Upper lobe of right lung (tissue), 1 donor: ENCODE measurements around the gene RAD51B. TPM values are rescaled to one million over a fixed set of nuclear protein-coding genes. Genes with fewer than 3 reads are reported as not detected.

Experiments used
- ATAC-seq: fragments of 200-7000 bp; cut with Tn5 transposase; one replicate; pipeline ENCODE4 v1.9.1; 2020; ENCODE audit warnings: mild to moderate bottlenecking, moderate library complexity
- DNase-seq: peaks from one replicate; pipeline ENCODE4 v3.0.0-alpha.2; 2020
- H3K27ac ChIP-seq: fragments of 200-600 bp; one replicate; pipeline ENCODE4 v1.8.0; 2022
- H3K27me3 ChIP-seq: fragments of 200-600 bp; one replicate; pipeline ENCODE4 v1.8.0; 2022; ENCODE audit warnings: mild to moderate bottlenecking
- H3K36me3 ChIP-seq: fragments of 200-600 bp; one replicate; pipeline ENCODE4 v1.8.0; 2022
- H3K4me1 ChIP-seq: fragments of 200-600 bp; one replicate; pipeline ENCODE4 v1.8.0; 2022
- H3K4me3 ChIP-seq: fragments of 200-600 bp; one replicate; pipeline ENCODE4 v1.8.0; 2022; ENCODE audit warnings: mild to moderate bottlenecking
- H3K9me3 ChIP-seq: fragments of 200-600 bp; one replicate; pipeline ENCODE4 v1.8.0; 2022
- CTCF ChIP-seq: fragments of 200-600 bp; IDR thresholded peaks from one replicate; pipeline ENCODE4 v1.8.0; 2022; ENCODE audit warnings: antibody characterized with exemption
- intact Hi-C: fragments of 100-400 bp; cut with DNase I; formaldehyde crosslinking; loops from one replicate; pipeline ENCODE4 v1.11.0; 2022
- total RNA-seq: library from RNA; stranded (reverse); fragmentation: NEBNext Ultra II Directional; extraction: Animal tissue kit (Norgen Biotek cat#: 25700); gene quantifications from one replicate; pipeline ENCODE4 v1.2.1, GENCODE V29; 2021
- donor health status: DM: no; HTN: yes; CAD: no; lungs with severe emphysema.

RAD51B gene
- total RNA-seq, 1 donor from 2014 or later, result 11.5 TPM

- no peaks in the 10 kb centered on the region for H3K36me3 ChIP-seq
- no peak for TF ChIP-seq CTCF
- H3K4me1 ChIP-seq, result peaks cover 15% of the 10 kb centered on the region
- ATAC-seq (no peak), DNase-seq (no peak)
- intact Hi-C loops, result no loop called here
- H3K27me3 ChIP-seq, result no peaks in the 10 kb centered on the region
- no peak overlapping the region for H3K4me3 ChIP-seq
- H3K27ac ChIP-seq, result no peak overlapping the region
- H3K9me3 ChIP-seq, result no peaks in the 10 kb centered on the region
Measured at GRCh38 chr14:68674538-68675232, 855.1 kb downstream of the RAD51B start.

GRCh38 chr14:68675233-68675577 is 855.6 kb downstream of the RAD51B start:
- no peak for TF ChIP-seq CTCF
- no peak for DNase-seq
- no peaks in the 10 kb centered on the region for H3K9me3 ChIP-seq
- no peak overlapping the region for H3K27ac ChIP-seq
- no peak for ATAC-seq
- intact Hi-C loops, result no loop called here
- H3K4me1 ChIP-seq, result peaks cover 10% of the 10 kb centered on the region
- H3K4me3 ChIP-seq, result no peak overlapping the region
- no peaks in the 10 kb centered on the region for H3K27me3 ChIP-seq
- no peaks in the 10 kb centered on the region for H3K36me3 ChIP-seq

GRCh38 chr14:68676511-68676943 is 856.9 kb downstream of the RAD51B start:
- no peak for TF ChIP-seq CTCF
- Histone ChIP-seq H3K9me3 (no peaks in the 10 kb centered on the region), H3K27me3 (no peaks in the 10 kb centered on the region), H3K27ac (no peak overlapping the region), H3K4me3 (no peak overlapping the region), H3K4me1 (peaks cover 18% of the 10 kb centered on the region), H3K36me3 (no peaks in the 10 kb centered on the region)
- intact Hi-C loops, result no loop called here
- DNase-seq, result peak; percentile 40
- ATAC-seq, result no peak

GRCh38 chr14:68677476-68677875 is 857.9 kb downstream of the RAD51B start:
- TF ChIP-seq CTCF, result no peak
- intact Hi-C loops, result no loop called here
- H3K36me3 ChIP-seq, result no peaks in the 10 kb centered on the region
- H3K27ac ChIP-seq, result no peak overlapping the region
- ATAC-seq (peak; percentile 71), DNase-seq (peak; percentile 56)
- H3K27me3 ChIP-seq, result no peaks in the 10 kb centered on the region
- peaks cover 26% of the 10 kb centered on the region for H3K4me1 ChIP-seq
- H3K9me3 ChIP-seq, result no peaks in the 10 kb centered on the region
- H3K4me3 ChIP-seq, result no peak overlapping the region

GRCh38 chr14:68677901-68678300 is 858.3 kb downstream of the RAD51B start:
- no peaks in the 10 kb centered on the region for H3K36me3 ChIP-seq
- H3K27ac ChIP-seq, result no peak overlapping the region
- DNase-seq (no peak), ATAC-seq (no peak)
- peaks cover 26% of the 10 kb centered on the region for H3K4me1 ChIP-seq
- intact Hi-C loops, result no loop called here
- TF ChIP-seq CTCF, result no peak
- H3K9me3 ChIP-seq, result no peaks in the 10 kb centered on the region
- H3K27me3 ChIP-seq, result no peaks in the 10 kb centered on the region
- no peak overlapping the region for H3K4me3 ChIP-seq

GRCh38 chr14:68678471-68678870 is 858.9 kb downstream of the RAD51B start:
- DNase-seq (peak; percentile 20), ATAC-seq (no peak)
- Histone ChIP-seq H3K36me3 (no peaks in the 10 kb centered on the region), H3K4me3 (no peak overlapping the region), H3K27me3 (no peaks in the 10 kb centered on the region), H3K4me1 (peaks cover 32% of the 10 kb centered on the region), H3K9me3 (no peaks in the 10 kb centered on the region), H3K27ac (no peak overlapping the region)
- TF ChIP-seq CTCF, result no peak
- intact Hi-C loops, result no loop called here
